C4-2B (cell line): ENCODE results near the gene IFNA21.
A peak's percentile ranks its signal among the peaks of the same experiment; 100 is the strongest.
"Not testable (repeated sequence)": the region's sequence is repeated elsewhere in the genome, so short reads cannot be mapped to it uniquely, and the experiment has no call there.

Source experiments
- CTCF ChIP-seq: fragments of 450-650 bp; conservative IDR thresholded peaks from 2 replicates; pipeline ENCODE4 v1.5.1; 2017; ENCODE audit warnings: mild to moderate bottlenecking
- ZFX ChIP-seq: fragments of 450-650 bp; IDR thresholded peaks from 2 replicates; pipeline ENCODE4 v1.6.1; 2017

GRCh38 chr9:21194867-21195776, 28.7 kb upstream of the IFNA21 start:
- peak; percentile 82 for TF ChIP-seq CTCF
- TF ChIP-seq ZFX, result not testable (repeated sequence)
